Nephron (organoid): ENCODE measurements around the gene CREBL2.
"Not testable (repeated sequence)": the region's sequence is repeated elsewhere in the genome, so short reads cannot be mapped to it uniquely, and the experiment has no call there.

Experiments used
- H3K27ac Mint-ChIP-seq, 3 experiments: 2 replicates each; pipeline ENCODE4 v1.8.0; 2020; ENCODE audit warnings: mixed read lengths in 3 of 3, mild to moderate bottlenecking in 2 of 3, moderate library complexity in 1 of 3
- H3K27me3 Mint-ChIP-seq: 2 replicates; pipeline ENCODE4 v1.8.0; 2021; ENCODE audit warnings: low read depth, mild to moderate bottlenecking, moderate library complexity, mixed read lengths
- H3K36me3 Mint-ChIP-seq: 2 replicates; pipeline ENCODE4 v1.8.0; 2020; ENCODE audit warnings: low read depth, mixed read lengths
- H3K4me1 Mint-ChIP-seq: 2 replicates; pipeline ENCODE4 v1.8.0; 2020; ENCODE audit warnings: mixed read lengths
- H3K4me3 Mint-ChIP-seq, 3 experiments: 2 replicates each; pipeline ENCODE4 v1.8.0; 2020; ENCODE audit warnings: mild to moderate bottlenecking in 3 of 3, mixed read lengths in 3 of 3, moderate library complexity in 2 of 3
- H3K9me3 Mint-ChIP-seq: 2 replicates; pipeline ENCODE4 v1.8.0; 2020; ENCODE audit warnings: mixed read lengths
- CTCF ChIP-seq, 3 experiments: fragments of 200-600 bp; sonication (generic); IDR thresholded peaks; one replicate each; pipeline ENCODE4 v1.5.0; 2021; ENCODE audit warnings: antibody characterized with exemption in 3 of 3; ENCODE audit not compliant: unreplicated experiment in 3 of 3

CREBL2 gene

DNA sequence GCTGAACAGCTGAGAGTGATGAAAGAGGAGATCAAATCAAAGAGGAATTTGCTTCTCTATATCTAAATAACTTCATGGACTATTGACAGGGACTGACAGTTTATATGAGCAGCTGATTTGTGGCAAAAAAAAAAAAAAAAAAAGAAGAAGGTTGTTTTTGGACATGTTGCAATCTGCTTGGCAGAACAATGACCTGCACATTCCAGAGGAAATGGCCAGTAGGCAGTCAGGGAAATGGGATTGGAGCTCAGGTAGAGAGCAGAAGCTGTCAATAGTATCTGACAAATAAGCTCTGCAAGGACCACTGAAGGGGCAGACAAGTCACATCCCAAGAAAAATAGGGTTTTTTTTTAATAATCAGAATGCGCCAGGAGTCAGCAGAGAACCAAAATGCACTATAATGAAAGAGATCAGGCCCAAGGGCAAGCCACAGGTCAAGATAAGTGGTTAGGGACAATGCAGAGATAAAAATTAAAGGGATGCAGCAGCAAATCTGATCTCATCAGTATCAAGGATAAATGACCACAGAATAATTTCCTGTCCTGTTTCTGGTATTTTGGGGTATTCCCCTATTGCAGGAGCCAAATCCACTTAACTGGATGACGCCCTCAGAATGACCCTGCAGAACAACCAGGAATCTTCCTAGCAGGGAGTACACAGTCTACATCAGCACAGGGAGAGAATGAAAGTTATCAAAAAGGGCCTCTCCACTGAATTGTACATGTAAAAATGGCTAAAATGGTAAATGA lies 26.4 kb upstream of the CREBL2 start:
- Mint-ChIP-seq H3K36me3 (no peaks in the 10 kb centered on the region), H3K27ac (no peak overlapping the region), H3K9me3 (no peaks in the 10 kb centered on the region), H3K4me3 (no peak overlapping the region), H3K4me1 (no peaks in the 10 kb centered on the region), H3K27me3 (peaks cover 11% of the 10 kb centered on the region)
- TF ChIP-seq CTCF (IDR thresholded peaks at IDR 0.05; ENCODE audit: unreplicated experiment in 3 of 3): no peak

DNA sequence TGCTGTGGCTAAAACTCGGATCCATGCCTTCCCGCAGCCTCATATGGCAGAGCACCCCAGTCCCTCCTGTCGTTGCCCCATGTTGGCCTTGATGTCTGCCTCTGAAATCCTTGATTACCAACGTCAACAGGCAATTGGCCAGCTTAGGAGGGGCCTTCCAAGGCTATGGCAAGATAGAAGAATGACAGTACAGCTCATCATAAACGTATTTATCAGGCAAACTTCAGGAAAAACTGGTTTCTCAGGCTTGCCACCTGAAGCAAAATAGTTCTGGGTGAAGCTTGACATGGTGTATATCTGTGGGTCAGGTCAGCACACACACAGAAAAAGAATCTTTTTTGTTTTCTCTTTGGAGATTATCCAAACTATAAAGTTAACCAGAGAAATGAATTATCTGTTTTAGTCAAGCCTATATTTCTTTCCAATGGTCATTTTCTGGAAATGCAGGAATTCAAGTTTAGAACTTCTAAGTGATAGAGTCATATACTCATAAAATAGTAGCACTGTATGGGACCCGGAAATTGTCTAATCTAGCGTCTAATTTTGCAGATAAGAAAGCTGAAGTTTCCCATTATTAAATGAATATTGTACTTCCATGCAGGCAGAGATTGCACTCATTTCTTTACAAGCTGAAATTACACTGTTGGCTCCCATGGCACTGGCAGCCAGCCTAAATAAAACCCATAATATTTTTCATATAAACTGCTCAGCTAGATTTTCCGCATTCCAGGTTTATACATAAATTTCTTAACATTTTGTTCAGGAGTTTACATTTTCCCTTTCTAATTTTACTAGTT lies 24.6 kb upstream of the CREBL2 start:
- no peak for TF ChIP-seq CTCF (IDR thresholded peaks at IDR 0.05; ENCODE audit: unreplicated experiment in 3 of 3)
- Mint-ChIP-seq H3K27me3 (peaks cover 12% of the 10 kb centered on the region), H3K36me3 (no peaks in the 10 kb centered on the region), H3K4me1 (no peaks in the 10 kb centered on the region), H3K9me3 (no peaks in the 10 kb centered on the region), H3K27ac (no peak overlapping the region), H3K4me3 (no peak overlapping the region)

DNA sequence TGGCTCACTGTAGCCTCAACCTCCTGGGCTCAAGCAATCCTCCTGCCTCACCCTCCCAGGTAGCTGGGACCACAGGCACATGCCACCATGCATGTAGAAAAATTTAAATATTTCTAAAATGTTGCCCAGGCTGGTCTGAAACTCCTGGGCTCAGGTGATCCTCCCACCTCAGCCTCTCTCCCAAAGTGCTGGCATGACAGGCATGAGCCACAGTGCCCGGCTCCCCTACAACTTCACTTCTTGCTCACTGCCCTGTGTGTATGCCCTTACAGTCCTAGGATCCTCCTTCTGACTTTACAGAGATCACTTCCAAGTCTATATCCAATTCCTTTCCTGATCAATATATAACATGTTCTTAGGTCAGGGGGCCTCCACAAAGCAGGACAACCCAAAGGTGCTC lies 23.8 kb upstream of the CREBL2 start:
- no peak overlapping the region for H3K27ac Mint-ChIP-seq
- peaks cover 12% of the 10 kb centered on the region for H3K27me3 Mint-ChIP-seq
- TF ChIP-seq CTCF (IDR thresholded peaks at IDR 0.05; ENCODE audit: unreplicated experiment in 3 of 3): no peak
- H3K9me3 Mint-ChIP-seq: no peaks in the 10 kb centered on the region
- no peaks in the 10 kb centered on the region for H3K4me1 Mint-ChIP-seq
- no peaks in the 10 kb centered on the region for H3K36me3 Mint-ChIP-seq
- no peak overlapping the region for H3K4me3 Mint-ChIP-seq

DNA sequence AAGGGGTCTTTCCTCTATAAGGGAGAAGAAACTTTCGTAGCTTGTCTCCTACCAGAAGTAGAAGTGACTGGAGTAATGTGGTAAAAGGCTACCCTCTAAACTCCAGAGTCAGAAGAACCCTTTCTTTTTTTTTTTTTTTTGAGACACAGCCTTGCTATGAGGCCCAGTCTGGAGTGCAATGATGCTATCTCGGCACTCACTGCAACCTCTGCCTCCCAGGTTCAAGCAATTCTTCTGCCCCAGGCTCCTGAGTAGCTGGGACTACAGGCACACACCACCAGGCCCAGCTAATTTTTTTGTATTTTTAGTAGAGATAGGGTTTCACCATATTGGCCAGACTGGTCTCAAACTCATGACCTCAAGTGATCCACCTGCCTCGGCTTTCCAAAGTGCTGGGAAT lies 23.2 kb upstream of the CREBL2 start:
- H3K4me1 Mint-ChIP-seq, H3K36me3 Mint-ChIP-seq, H3K9me3 Mint-ChIP-seq, H3K27ac Mint-ChIP-seq, H3K4me3 Mint-ChIP-seq: not testable (repeated sequence)
- H3K27me3 Mint-ChIP-seq: peaks cover 12% of the 10 kb centered on the region

GRCh38 chr12:12590961-12591360 lies 20.7 kb upstream of the CREBL2 start:
- TF ChIP-seq CTCF (IDR thresholded peaks at IDR 0.05; ENCODE audit: unreplicated experiment in 3 of 3): no peak
- no peak overlapping the region for H3K4me3 Mint-ChIP-seq
- no peak overlapping the region for H3K27ac Mint-ChIP-seq
- peaks cover 16% of the 10 kb centered on the region for H3K27me3 Mint-ChIP-seq
- no peaks in the 10 kb centered on the region for H3K36me3 Mint-ChIP-seq
- H3K9me3 Mint-ChIP-seq: no peaks in the 10 kb centered on the region
- no peaks in the 10 kb centered on the region for H3K4me1 Mint-ChIP-seq

DNA sequence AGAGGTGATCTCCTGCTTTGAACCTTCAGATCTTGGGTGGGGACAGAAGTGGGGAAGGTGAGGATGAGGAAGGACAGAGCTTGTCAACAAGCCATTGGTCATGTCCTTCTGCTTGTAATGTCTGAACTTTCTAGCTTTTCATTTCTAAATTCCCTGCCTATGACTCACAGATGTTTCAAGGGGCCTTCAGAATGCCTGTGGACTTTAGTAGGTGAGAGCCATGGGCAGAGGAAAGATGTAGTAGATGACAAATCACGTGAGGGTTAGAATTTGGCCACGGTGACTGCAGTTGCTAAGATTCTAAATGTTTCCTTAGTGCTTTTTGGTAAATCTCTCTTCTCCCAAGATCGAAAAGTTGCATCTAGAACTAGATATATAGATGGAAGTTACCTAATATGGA lies 18.7 kb upstream of the CREBL2 start:
- no peak for TF ChIP-seq CTCF (IDR thresholded peaks at IDR 0.05; ENCODE audit: unreplicated experiment in 3 of 3)
- Mint-ChIP-seq H3K27ac (no peak overlapping the region), H3K9me3 (no peaks in the 10 kb centered on the region), H3K27me3 (peaks cover 12% of the 10 kb centered on the region), H3K4me3 (no peak overlapping the region), H3K4me1 (no peaks in the 10 kb centered on the region), H3K36me3 (no peaks in the 10 kb centered on the region)

DNA sequence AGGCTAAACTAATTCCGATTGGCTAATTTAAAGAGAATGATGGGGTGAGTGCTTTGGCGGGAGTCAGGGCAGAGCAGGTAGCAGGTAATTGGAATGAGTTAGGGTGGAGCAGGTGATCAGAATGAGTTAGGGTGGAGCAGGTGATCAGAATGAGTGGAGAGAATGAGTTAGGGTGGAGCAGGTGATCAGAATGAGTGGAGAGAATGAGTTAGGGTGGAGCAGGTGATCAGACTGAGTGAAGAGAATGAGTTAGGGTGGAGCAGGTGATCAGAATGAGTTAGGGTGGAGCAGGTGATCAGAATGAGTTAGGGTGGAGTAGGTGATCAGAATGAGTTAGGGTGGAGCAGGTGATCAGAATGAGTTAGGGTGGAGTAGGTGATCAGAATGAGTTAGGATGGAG lies 15.7 kb upstream of the CREBL2 start:
- not testable (repeated sequence) for H3K36me3 Mint-ChIP-seq, H3K4me1 Mint-ChIP-seq, H3K27me3 Mint-ChIP-seq, H3K9me3 Mint-ChIP-seq, H3K27ac Mint-ChIP-seq, H3K4me3 Mint-ChIP-seq

GRCh38 chr12:12596598-12596997 lies 15.1 kb upstream of the CREBL2 start:
- H3K9me3 Mint-ChIP-seq, H3K4me1 Mint-ChIP-seq, H3K36me3 Mint-ChIP-seq, H3K27ac Mint-ChIP-seq, H3K4me3 Mint-ChIP-seq, H3K27me3 Mint-ChIP-seq: not testable (repeated sequence)
